GM23248 (cell line): Measurements from ENCODE around the gene ELOVL5.

Experiments
- EZH2 ChIP-seq: fragments of 200-600 bp; sonication (generic); IDR thresholded peaks from 2 replicates; pipeline ENCODE4 v1.6.1; 2018; ENCODE audit warnings: antibody characterized with exemption, mild to moderate bottlenecking; ENCODE audit not compliant: insufficient read depth, poor library complexity, severe bottlenecking
- EZH2phosphoT487 ChIP-seq: fragments of 200-600 bp; sonication (generic); IDR thresholded peaks from 2 replicates; pipeline ENCODE4 v1.6.1; 2018; ENCODE audit warnings: antibody characterized with exemption, moderate library complexity, mild to moderate bottlenecking, low read depth; ENCODE audit not compliant: insufficient read depth

DNA sequence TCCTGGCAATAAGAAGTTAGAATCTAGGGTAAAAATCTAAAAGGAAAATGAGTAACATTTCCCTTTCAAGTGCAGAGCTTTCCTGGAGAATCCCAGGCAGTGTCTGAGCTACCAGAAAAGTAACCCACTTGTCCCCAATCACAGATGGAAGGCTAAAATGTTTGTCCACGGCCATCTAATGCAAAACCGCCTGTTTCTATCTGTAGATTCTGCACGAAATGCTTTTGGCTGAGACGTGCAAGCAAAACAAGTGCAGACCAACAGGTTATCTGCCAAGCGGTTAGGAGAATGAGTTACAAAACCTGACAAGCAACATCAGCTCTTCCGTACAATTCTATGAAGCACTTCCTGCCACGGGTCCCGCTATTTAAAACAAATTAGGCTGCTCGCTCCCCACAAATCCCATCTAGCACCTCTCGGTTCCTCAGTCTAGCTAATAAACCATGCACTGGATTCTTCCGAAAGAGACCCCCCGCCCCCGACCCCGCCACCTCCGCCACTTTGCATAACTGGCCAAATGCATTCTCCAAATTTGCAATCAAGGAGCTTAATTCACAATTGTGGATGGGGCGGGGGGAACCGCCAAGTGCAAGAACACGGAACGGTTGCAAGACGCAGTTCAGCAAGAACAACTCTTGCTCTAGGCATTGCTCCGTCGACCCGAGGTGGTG is 1.4 kb downstream of the ELOVL5 start:
- TF ChIP-seq EZH2phosphoT487 (no peak), EZH2 (no peak)
